GM19193 (cell line): Measurements from ENCODE around the gene HDGFL1.

ENCODE experiments used
- POLR2A ChIP-seq: IDR thresholded peaks from 4 replicates; pipeline ENCODE4 v1.6.1; 2011; ENCODE audit not compliant: insufficient read depth, insufficient read length; ENCODE audit errors: extremely low read depth

Gene HDGFL1

DNA sequence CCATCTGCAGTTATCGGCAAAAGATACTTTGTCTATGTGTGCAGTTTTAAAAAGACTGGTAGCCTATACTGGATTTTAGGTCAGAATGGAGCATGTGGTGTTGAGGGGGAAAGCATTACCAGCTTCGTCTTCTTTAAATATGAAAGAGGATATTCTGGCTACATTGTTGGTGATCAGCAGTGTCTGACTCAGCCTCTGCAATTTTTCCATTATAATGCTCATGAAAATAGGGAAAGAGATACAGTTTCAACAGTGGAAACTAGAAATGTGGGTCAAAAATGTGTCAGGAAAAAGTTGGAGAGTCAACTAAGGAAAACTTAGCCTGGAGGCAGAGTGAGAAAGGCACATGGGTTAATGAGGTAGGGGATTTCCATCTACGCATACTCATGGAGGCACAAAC, 45.2 kb downstream of the HDGFL1 start:
- TF ChIP-seq POLR2A: no peak

DNA sequence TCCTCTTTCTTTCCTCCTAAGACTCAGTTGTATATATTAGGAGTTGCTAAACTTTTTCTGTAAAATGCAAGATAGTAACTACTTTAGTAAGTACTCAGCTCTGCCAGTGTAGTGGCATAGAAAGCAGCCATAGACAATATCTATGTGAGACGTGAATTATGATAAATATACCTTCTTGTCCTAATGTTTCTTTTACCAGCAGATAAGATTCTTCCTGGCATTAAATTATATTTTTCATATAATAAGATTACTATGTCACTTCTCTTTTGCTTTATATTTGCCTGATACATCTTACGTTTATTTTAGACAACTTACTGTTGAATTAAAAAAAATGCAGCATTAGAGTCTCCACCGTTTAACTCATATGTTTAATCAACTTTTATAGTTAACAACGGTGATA, 51.7 kb downstream of the HDGFL1 start:
- TF ChIP-seq POLR2A: no peak
